IMR-90 (cell line): Measurements from ENCODE around the gene RAB4B. TPM values are rescaled to one million over a fixed set of nuclear protein-coding genes. Genes with fewer than 3 reads are reported as not detected.

Experiments used
- ATAC-seq: fragments of 200-7000 bp; cut with Tn5 transposase; 2 replicates; pipeline ENCODE4 v1.9.1; 2020; ENCODE audit warnings: low read depth, mild to moderate bottlenecking, moderate library complexity
- BruUV-seq: library from RNA; stranded (reverse); fragments of 400-500 nt; replicated peaks from 2 replicates; lab custom pipeline; 2021; lab: Mats Ljungman, UMichigan
- CTCF ChIA-PET: fragments of 300-600 bp; formaldehyde crosslinking; extraction: SDS; loops from one replicate; lab custom pipeline; 2021; ENCODE audit warnings: antibody characterized with exemption; lab: Yijun Ruan, JAX
- POLR2A ChIA-PET: fragments of 300-600 bp; sonication (Branson Sonifier 250); formaldehyde crosslinking; loops from one replicate; lab custom pipeline; 2022; ENCODE audit warnings: antibody characterized with exemption; ENCODE audit not compliant: unreplicated experiment; lab: Charles Lee
- DNase-seq: peaks from one replicate; pipeline ENCODE4 v3.0.0; 2013
- H2AFZ ChIP-seq: replicated peaks from 2 replicates; pipeline ENCODE3; 2013; ENCODE audit warnings: low read length, mild to moderate bottlenecking; ENCODE audit not compliant: poor library complexity
- H2AK5ac ChIP-seq: 2 replicates; pipeline ENCODE4 v1.6.1; 2013; ENCODE audit warnings: low read depth, low read length, inconsistent platforms
- H2AK9ac ChIP-seq: replicated peaks from 2 replicates; pipeline ENCODE3; 2013; ENCODE audit warnings: mild to moderate bottlenecking, low read depth, low read length, moderate library complexity; ENCODE audit not compliant: poor library complexity
- H2BK120ac ChIP-seq: 2 replicates; pipeline ENCODE4 v1.6.1; 2013; ENCODE audit warnings: low read depth, low read length, inconsistent platforms
- H2BK15ac ChIP-seq: 3 replicates; pipeline ENCODE4 v1.6.1; 2013; ENCODE audit warnings: low read depth, low read length, inconsistent platforms
- H2BK20ac ChIP-seq: 2 replicates; pipeline ENCODE4 v1.6.1; 2013; ENCODE audit warnings: low read depth, mild to moderate bottlenecking, inconsistent platforms, low read length, moderate library complexity
- H2BK5ac ChIP-seq: 2 replicates; pipeline ENCODE4 v1.6.1; 2013; ENCODE audit warnings: mild to moderate bottlenecking, low read depth, low read length, inconsistent platforms; ENCODE audit not compliant: poor library complexity, severe bottlenecking
- H3K14ac ChIP-seq: replicated peaks from 2 replicates; pipeline ENCODE4 v1.6.1; 2013; ENCODE audit warnings: low read depth, low read length, inconsistent platforms
- H3K18ac ChIP-seq: 2 replicates; pipeline ENCODE4 v1.6.1; 2013; ENCODE audit warnings: low read depth, low read length, control low read depth
- H3K23ac ChIP-seq: 2 replicates; pipeline ENCODE4 v1.6.1; 2013; ENCODE audit warnings: low read depth, low read length, inconsistent platforms
- H3K27ac ChIP-seq: 2 replicates; pipeline ENCODE4 v1.5.1; 2013; ENCODE audit warnings: mild to moderate bottlenecking, control low read depth, low read length; ENCODE audit not compliant: insufficient read depth
- H3K27me3 ChIP-seq: 2 replicates; pipeline ENCODE4 v1.6.1; 2013; ENCODE audit warnings: low read length; ENCODE audit not compliant: control insufficient read depth, insufficient read depth
- H3K36me3 ChIP-seq: 2 replicates; pipeline ENCODE4 v1.6.1; 2013; ENCODE audit warnings: low read length, mixed read lengths; ENCODE audit not compliant: control insufficient read depth, insufficient read depth
- H3K4ac ChIP-seq: 2 replicates; pipeline ENCODE4 v1.6.1; 2013; ENCODE audit warnings: low read depth, low read length, inconsistent platforms
- H3K4me1 ChIP-seq: 2 replicates; pipeline ENCODE4 v1.6.1; 2013; ENCODE audit warnings: low read length, mixed read lengths; ENCODE audit not compliant: control insufficient read depth, insufficient read depth
- H3K4me2 ChIP-seq: 2 replicates; pipeline ENCODE4 v1.6.1; 2013; ENCODE audit warnings: low read depth, mild to moderate bottlenecking, control low read depth, low read length, moderate library complexity
- H3K4me3 ChIP-seq: 2 replicates; pipeline ENCODE4 v1.5.1; 2013; ENCODE audit warnings: low read depth, mild to moderate bottlenecking, control low read depth, low read length, moderate library complexity; ENCODE audit not compliant: insufficient read depth
- H3K56ac ChIP-seq: 2 replicates; pipeline ENCODE4 v1.6.1; 2013; ENCODE audit warnings: low read length, inconsistent platforms; ENCODE audit not compliant: insufficient read depth; ENCODE audit errors: extremely low read depth
- H3K79me1 ChIP-seq, 2 experiments: 2 replicates each; pipeline ENCODE4 v1.6.1; 2013; ENCODE audit warnings: low read length in 2 of 2, inconsistent platforms in 1 of 2, low read depth in 1 of 2
- H3K9ac ChIP-seq: 2 replicates; pipeline ENCODE4 v1.6.1; 2013; ENCODE audit warnings: low read depth, low read length, control low read depth
- H3K9me1 ChIP-seq: 2 replicates; pipeline ENCODE4 v1.6.1; 2013; ENCODE audit warnings: low read length, inconsistent platforms; ENCODE audit not compliant: insufficient read depth
- H3K9me3 ChIP-seq: 2 replicates; pipeline ENCODE4 v1.6.1; 2013; ENCODE audit warnings: low read length; ENCODE audit not compliant: control insufficient read depth, insufficient read depth
- H4K20me1 ChIP-seq: 2 replicates; pipeline ENCODE4 v1.6.1; 2013; ENCODE audit warnings: low read length, inconsistent platforms; ENCODE audit not compliant: insufficient read depth
- H4K5ac ChIP-seq: 2 replicates; pipeline ENCODE4 v1.6.1; 2013; ENCODE audit warnings: mild to moderate bottlenecking, low read depth, low read length, control low read depth
- H4K8ac ChIP-seq, 2 experiments: 2 replicates each; pipeline ENCODE4 v1.6.1; 2013; ENCODE audit warnings: low read depth in 2 of 2, low read length in 2 of 2, control low read depth in 1 of 2, inconsistent platforms in 1 of 2
- H4K91ac ChIP-seq: 2 replicates; pipeline ENCODE4 v1.6.1; 2013; ENCODE audit warnings: low read depth, low read length, inconsistent platforms; ENCODE audit not compliant: insufficient read depth
- BHLHE40 ChIP-seq: fragments of 150-350 bp; IDR thresholded peaks from 2 replicates; pipeline ENCODE4 v1.6.1; 2016; ENCODE audit warnings: mild to moderate bottlenecking, low read depth, low read length
- CTCF ChIP-seq: conservative IDR thresholded peaks from 2 replicates; pipeline ENCODE4 v1.5.1; 2012; ENCODE audit warnings: mild to moderate bottlenecking, low read depth, low read length, improper control_type of control experiment
- FOS ChIP-seq: fragments of 150-350 bp; IDR thresholded peaks from 2 replicates; pipeline ENCODE4 v1.6.1; 2016; ENCODE audit warnings: low read depth, low read length
- MAFK ChIP-seq: IDR thresholded peaks from 2 replicates; pipeline ENCODE4 v1.6.1; 2012; ENCODE audit warnings: low read depth, low read length, improper control_type of control experiment
- MAZ ChIP-seq: IDR thresholded peaks from 2 replicates; pipeline ENCODE4 v1.6.1; 2012; ENCODE audit warnings: low read depth, mild to moderate bottlenecking, low read length, improper control_type of control experiment, moderate library complexity, borderline replicate concordance
- MXI1 ChIP-seq: IDR thresholded peaks from 2 replicates; pipeline ENCODE4 v1.6.1; 2012; ENCODE audit warnings: low read depth, mild to moderate bottlenecking, low read length, moderate library complexity, borderline replicate concordance
- NFE2L2 ChIP-seq: fragments of 150-350 bp; IDR thresholded peaks from 2 replicates; pipeline ENCODE4 v1.6.1; 2016; ENCODE audit warnings: low read depth, mild to moderate bottlenecking, low read length
- POLR2A ChIP-seq: IDR thresholded peaks from 2 replicates; pipeline ENCODE4 v1.6.1; 2012; ENCODE audit warnings: mild to moderate bottlenecking, low read depth, low read length
- RAD21 ChIP-seq: IDR thresholded peaks from 2 replicates; pipeline ENCODE4 v1.6.1; 2012; ENCODE audit warnings: low read length, improper control_type of control experiment
- SMC3 ChIP-seq: fragments of 150-350 bp; IDR thresholded peaks from 2 replicates; pipeline ENCODE4 v1.6.1; 2016; ENCODE audit warnings: low read depth, mild to moderate bottlenecking, antibody characterized with exemption, low read length, moderate library complexity
- WGBS, 2 experiments: methylation state at CpG; one replicate each; pipeline versions ENCODE4 v1.1.5 to v1.1.7; 2013; ENCODE audit warnings: missing lambda C conversion rate in 2 of 2; ENCODE audit not compliant: insufficient read length in 1 of 2; ENCODE audit errors: extremely low coverage in 2 of 2; 5-methylcytosine and 5-hydroxymethylcytosine counted together
- dilution Hi-C: fragments of 300-500 bp; cut with HindIII; formaldehyde crosslinking; loops from one replicate; pipeline ENCODE4 v1.14.3; 2018; ENCODE audit warnings: low sequenced_read_pairs; ENCODE audit not compliant: unreplicated experiment
- in situ Hi-C: fragments of 300-500 bp; cut with MboI; formaldehyde crosslinking; loops from 3 replicates; pipeline ENCODE4 v1.14.3; 2019; ENCODE audit warnings: low sequenced_read_pairs, inconsistent platforms, mixed read lengths
- intact Hi-C: fragments of 100-400 bp; cut with micrococcal nuclease; formaldehyde crosslinking; loops from 2 replicates; pipeline ENCODE4 v1.10.0; 2022
- polyA plus RNA-seq, 3 experiments: library from polyadenylated mRNA; depleted of rRNA; stranded (reverse); fragments of >200 nt; gene quantifications; 2 replicates each; pipeline ENCODE4 v1.2.3, GENCODE V29; 2012; ENCODE audit warnings: low replicate concordance in 1 of 3
- total RNA-seq: library from RNA; depleted of rRNA; stranded (reverse); fragments of >200 nt; gene quantifications from 2 replicates; pipeline ENCODE4 v1.2.3, GENCODE V29; 2012

The RAB4B gene
- total and polyA plus RNA-seq, 2 of the 4 experiments (the other 2 are of a cell fraction): 7.9 to 21.4 TPM

GRCh38 chr19:40744554-40745401 is 33.3 kb upstream of the RAB4B start:
- intact Hi-C loops: no loop called here
- peak overlapping the region; percentile 87 for H4K91ac ChIP-seq
- CTCF ChIA-PET: interaction anchor here (0.7 to 1.4 kb wide), 5 partner anchors 13 to 455 kb away, joined by 3 to 4 read pairs (median 3); no protein-coding TSS in a partner anchor
- H3K4ac ChIP-seq: peak overlapping the region; percentile 93
- peak overlapping the region; percentile 17 for H3K9ac ChIP-seq
- peak overlapping the region; percentile 58 for H3K4me2 ChIP-seq
- H3K4me3 ChIP-seq: no peak overlapping the region
- no peaks in the 10 kb centered on the region for H3K9me3 ChIP-seq
- TF ChIP-seq POLR2A: no peak
- no peak for TF ChIP-seq SMC3
- TF ChIP-seq MAFK: no peak
- TF ChIP-seq RAD21: no peak
- no peak for TF ChIP-seq BHLHE40
- no peak for TF ChIP-seq CTCF
- no peak for TF ChIP-seq FOS
- TF ChIP-seq MXI1: no peak
- TF ChIP-seq MAZ: no peak
- no peak for TF ChIP-seq NFE2L2
- H3K36me3 ChIP-seq: peaks cover 3% of the 10 kb centered on the region
- H4K20me1 ChIP-seq: no peaks in the 10 kb centered on the region
- peak overlapping the region; percentile 82 for H3K56ac ChIP-seq
- dilution Hi-C loops: no loop called here
- H3K27ac ChIP-seq: peak overlapping the region; percentile 85
- H3K9me1 ChIP-seq: peaks cover 9% of the 10 kb centered on the region
- peak overlapping the region; percentile 89 for H2BK20ac ChIP-seq
- peak overlapping the region; percentile 62; the same call in 1 of the 3 replicates for H2BK15ac ChIP-seq
- ATAC-seq (peak; percentile 62), DNase-seq (no peak)
- H2AK5ac ChIP-seq: peak overlapping the region; percentile 86
- H2AK9ac ChIP-seq: peak overlapping the region; percentile 59
- peak overlapping the region; percentile 77 for H2BK5ac ChIP-seq
- H2BK120ac ChIP-seq: peak overlapping the region; percentile 91
- peak overlapping the region; percentile 69; the same call in 1 of the 2 replicates for H3K23ac ChIP-seq
- peaks cover 15% of the 10 kb centered on the region for H3K4me1 ChIP-seq
- POLR2A ChIA-PET: no interaction called here
- H4K5ac ChIP-seq: peak overlapping the region; percentile 83
- H3K27me3 ChIP-seq: no peaks in the 10 kb centered on the region
- in situ Hi-C loops: no loop called here
- H3K18ac ChIP-seq: peak overlapping the region; percentile 68
- peak overlapping the region; percentile 74 to 97 for H4K8ac ChIP-seq
- peak overlapping the region; percentile 93 for H3K14ac ChIP-seq
- 86% methylated on average over 1 of the region's 17 CpGs; no CpG with 5 or more reads in 1 of the 2 experiments for WGBS, 2 experiments
- H2AFZ ChIP-seq: peak overlapping the region; percentile 78
- BruUV-seq: no TSS peak
- peaks cover 5 to 16% of the 10 kb centered on the region in 2 experiments for H3K79me1 ChIP-seq
